Neural progenitor cell (in vitro differentiated cells): ENCODE results near the gene CERS1.

Experiments used
- CTCF ChIP-seq: fragments of 200-600 bp; sonication (generic); IDR thresholded peaks from 2 replicates; pipeline ENCODE4 v1.5.1; 2017; ENCODE audit warnings: antibody characterized with exemption, mild to moderate bottlenecking
- EZH2phosphoT487 ChIP-seq: fragments of 200-600 bp; sonication (generic); IDR thresholded peaks from 2 replicates; pipeline ENCODE4 v1.6.1; 2017; ENCODE audit warnings: antibody characterized with exemption

- TF ChIP-seq CTCF (no peak), EZH2phosphoT487 (no peak)
Observed at GRCh38 chr19:18912933-18913332, 17.0 kb upstream of the CERS1 start.
